SK-N-MC (cell line): ENCODE results near the gene EIF2B1.

Experiments used
- EZH2 ChIP-seq: fragments of 200-600 bp; sonication (generic); IDR thresholded peaks from one replicate; pipeline ENCODE4 v1.6.1; 2017; ENCODE audit warnings: antibody characterized with exemption
- POLR2AphosphoS5 ChIP-seq: IDR thresholded peaks from 2 replicates; pipeline ENCODE4 v1.6.1; 2012; ENCODE audit warnings: mild to moderate bottlenecking, low read depth, low read length, borderline replicate concordance

DNA sequence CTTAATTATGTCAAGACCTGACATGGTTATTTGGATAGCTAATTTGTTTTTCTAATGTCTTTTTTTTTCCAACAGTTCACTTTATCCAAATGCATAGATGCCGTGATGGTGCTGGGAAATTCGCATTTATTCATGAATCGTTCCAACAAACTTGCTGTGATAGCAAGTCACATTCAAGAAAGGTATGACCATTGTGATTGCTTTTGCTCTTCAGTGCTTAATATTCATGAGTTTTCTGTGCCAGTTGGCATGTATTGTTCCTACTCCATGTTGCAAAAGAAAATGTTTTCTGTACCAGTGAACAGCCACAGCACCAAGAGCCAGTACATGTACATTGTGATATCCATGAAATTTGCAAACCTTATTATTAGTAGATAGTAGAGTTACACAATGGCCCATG, 11.9 kb upstream of the EIF2B1 start:
- TF ChIP-seq EZH2 (no peak), POLR2AphosphoS5 (no peak)
